Tibial nerve (tissue), 3 donors: Measurements from ENCODE around the gene FFAR1.

Experiments
- POLR2A ChIP-seq, 2 donors: fragments of 450-650 bp; IDR thresholded peaks; one replicate each; pipeline ENCODE4 v1.6.1; 2017; ENCODE audit warnings: antibody characterized with exemption in 2 of 2, mild to moderate bottlenecking in 2 of 2, moderate library complexity in 2 of 2
- TF ChIP-seq, protein P1 (sequence below), 5 experiments: fragments of 200-600 bp in 3 of 5; fragments of 450-650 bp in 2 of 5; sonication (generic) in 3 of 5; IDR thresholded peaks; one replicate each; pipeline ENCODE4 v1.5.1; 2016 to 2019; ENCODE audit warnings: antibody characterized with exemption in 5 of 5, mild to moderate bottlenecking in 3 of 5, moderate library complexity in 2 of 5

GRCh38 chr19:35317464-35318043 is 30.1 kb upstream of the FFAR1 start:
- TF ChIP-seq, protein P1, sequence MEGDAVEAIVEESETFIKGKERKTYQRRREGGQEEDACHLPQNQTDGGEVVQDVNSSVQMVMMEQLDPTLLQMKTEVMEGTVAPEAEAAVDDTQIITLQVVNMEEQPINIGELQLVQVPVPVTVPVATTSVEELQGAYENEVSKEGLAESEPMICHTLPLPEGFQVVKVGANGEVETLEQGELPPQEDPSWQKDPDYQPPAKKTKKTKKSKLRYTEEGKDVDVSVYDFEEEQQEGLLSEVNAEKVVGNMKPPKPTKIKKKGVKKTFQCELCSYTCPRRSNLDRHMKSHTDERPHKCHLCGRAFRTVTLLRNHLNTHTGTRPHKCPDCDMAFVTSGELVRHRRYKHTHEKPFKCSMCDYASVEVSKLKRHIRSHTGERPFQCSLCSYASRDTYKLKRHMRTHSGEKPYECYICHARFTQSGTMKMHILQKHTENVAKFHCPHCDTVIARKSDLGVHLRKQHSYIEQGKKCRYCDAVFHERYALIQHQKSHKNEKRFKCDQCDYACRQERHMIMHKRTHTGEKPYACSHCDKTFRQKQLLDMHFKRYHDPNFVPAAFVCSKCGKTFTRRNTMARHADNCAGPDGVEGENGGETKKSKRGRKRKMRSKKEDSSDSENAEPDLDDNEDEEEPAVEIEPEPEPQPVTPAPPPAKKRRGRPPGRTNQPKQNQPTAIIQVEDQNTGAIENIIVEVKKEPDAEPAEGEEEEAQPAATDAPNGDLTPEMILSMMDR (IDR thresholded peaks at IDR 0.05) = no peak
- TF ChIP-seq POLR2A (IDR thresholded peaks at IDR 0.05) = no peak
